Stomach (tissue), 9 donors: ENCODE measurements around the gene BOK. TPM values are rescaled to one million over a fixed set of nuclear protein-coding genes. Genes with fewer than 3 reads are reported as not detected.

Experiments used
- DNase-seq, 2 donors: peaks; one replicate each; pipeline versions ENCODE4 v3.0.0 to v3.0.0-alpha.2; 2013 to 2019
- H3K27ac ChIP-seq, 5 donors: fragments of 200-600 bp in 4 of 5; sonication (generic) in 4 of 5; one replicate each; pipeline ENCODE4 v1.5.1; 2013 to 2019; ENCODE audit warnings: mild to moderate bottlenecking in 1 of 5, moderate library complexity in 1 of 5
- H3K27me3 ChIP-seq, 3 donors: fragments of 200-600 bp; sonication (generic); one replicate each; pipeline ENCODE4 v1.5.1; 2017 to 2019; ENCODE audit warnings: mixed run types in 1 of 3
- H3K36me3 ChIP-seq, 4 donors: fragments of 200-600 bp; sonication (generic); 1 replicate in 3 of 4; 2 replicates in 1 of 4; pipeline ENCODE4 v1.5.1; 2016 to 2019
- H3K4me1 ChIP-seq, 4 donors: fragments of 200-600 bp; sonication (generic); one replicate each; pipeline ENCODE4 v1.5.1; 2016 to 2019
- H3K4me3 ChIP-seq, 4 donors: fragments of 200-600 bp; sonication (generic) in 3 of 4; one replicate each; pipeline ENCODE4 v1.5.1; 2016 to 2019; ENCODE audit warnings: mild to moderate bottlenecking in 1 of 4
- H3K9me3 ChIP-seq, 4 donors: fragments of 200-600 bp; sonication (generic); one replicate each; pipeline ENCODE4 v1.5.1; 2016 to 2019
- EP300 ChIP-seq: sonication (generic); formaldehyde crosslinking; IDR thresholded peaks from one replicate; pipeline ENCODE4 v1.6.1; 2017; ENCODE audit warnings: antibody characterized with exemption
- POLR2A ChIP-seq, 4 donors: fragments of 450-650 bp; IDR thresholded peaks; one replicate each; pipeline ENCODE4 v1.6.1; 2016; ENCODE audit warnings: antibody characterized with exemption in 4 of 4, control low read depth in 2 of 4, mild to moderate bottlenecking in 1 of 4, moderate library complexity in 1 of 4
- POLR2AphosphoS5 ChIP-seq, 3 donors: sonication (generic); formaldehyde crosslinking; IDR thresholded peaks; one replicate each; pipeline ENCODE4 v1.6.1; 2016; ENCODE audit warnings: antibody characterized with exemption in 3 of 3
- WGBS, 5 donors: extraction: QIAGEN DNeasy Blood & Tissue Kit in 3 of 5; methylation state at CpG; one replicate each; pipeline versions ENCODE4 v1.1.5 to v1.1.7; 2013 to 2018; 5-methylcytosine and 5-hydroxymethylcytosine counted together
- intact Hi-C: fragments of 100-400 bp; cut with DNase I; formaldehyde crosslinking; loops from one replicate; pipeline ENCODE4 v1.15.1; 2023; ENCODE audit warnings: low total_unique reads
- polyA plus RNA-seq, 3 donors: library from polyadenylated mRNA; stranded (reverse); fragments of 200-250 nt; gene quantifications; one replicate each; pipeline ENCODE4 v1.2.3, GENCODE V29; 2013
- total RNA-seq, 5 donors: library from RNA; depleted of rRNA; stranded (reverse); fragments of >200 nt; gene quantifications; one replicate each; pipeline versions ENCODE4 v1.1.0 to v1.2.3, GENCODE V29; 2014 to 2016
- TF ChIP-seq, protein P1 (sequence below), 7 experiments: fragments of 450-650 bp in 4 of 7; fragments of 200-600 bp in 3 of 7; sonication (generic) in 3 of 7; IDR thresholded peaks; one replicate each; pipeline ENCODE4 v1.5.1; 2016 to 2019; ENCODE audit warnings: antibody characterized with exemption in 7 of 7, control low read depth in 2 of 7, mild to moderate bottlenecking in 1 of 7
- donor health status: healthy with polysubstance abuse.
- donor health status: Bipolar disorder and iron deficiency.
- donor health status: healthy.

BOK gene
- total and polyA plus RNA-seq, 8 donors = 13.0 to 112 (median 36.1) TPM

DNA sequence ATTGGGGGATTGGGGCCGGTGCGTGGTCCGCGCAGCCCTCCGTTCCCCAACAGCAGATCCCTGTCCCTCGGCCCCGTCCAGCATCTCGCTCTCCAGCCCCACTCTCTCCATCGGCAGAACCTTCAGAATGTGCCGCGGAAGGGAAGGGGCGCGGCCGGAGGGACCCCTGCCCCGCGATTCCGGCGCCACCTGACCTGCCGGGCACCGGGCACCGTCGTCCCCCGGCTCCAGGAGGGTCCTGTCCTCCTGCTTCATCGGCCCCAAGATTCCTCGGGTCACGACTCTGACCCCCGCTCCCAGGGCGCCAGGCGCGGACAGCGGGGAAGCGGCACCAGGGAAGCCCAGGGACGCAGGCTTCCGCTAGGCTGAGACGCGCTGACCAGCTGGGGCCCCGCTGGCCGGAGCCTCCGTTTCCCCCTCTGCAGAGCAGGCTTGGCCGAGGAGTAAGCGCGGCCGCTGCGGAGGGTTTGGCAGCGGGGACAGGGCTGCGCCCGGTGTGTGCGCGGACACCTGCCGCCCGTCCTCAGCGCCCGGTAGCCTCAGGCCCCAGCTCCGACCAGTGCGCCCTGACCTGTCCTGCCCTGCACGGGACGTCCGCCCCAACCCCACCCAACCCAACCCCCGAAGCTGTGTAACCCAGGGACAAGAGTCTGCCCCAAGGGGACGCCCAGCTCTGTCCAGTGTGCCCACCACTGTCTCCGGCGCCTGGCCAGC is 16.8 kb upstream of the BOK start:
- Histone ChIP-seq H3K9me3 (no peaks in the 10 kb centered on the region), H3K27ac (no peak overlapping the region), H3K27me3 (peaks cover 7 to 46% (median 17%) of the 10 kb centered on the region in 3 donors), H3K4me3 (peak overlapping the region; percentile 39 to 58 (median 48)), H3K36me3 (no peaks in the 10 kb centered on the region), H3K4me1 (peaks cover 17 to 31% (median 21%) of the 10 kb centered on the region in 4 donors)
- WGBS, 5 donors = 10 to 24% (median 17%) methylated on average over 24 to 62 of the region's 62 CpGs
- DNase-seq = no peak
- intact Hi-C loops = no loop called here
- TF ChIP-seq EP300 (no peak), POLR2AphosphoS5 (IDR thresholded peaks at IDR 0.05) (no peak), POLR2A (IDR thresholded peaks at IDR 0.05) (no peak)
- TF ChIP-seq, protein P1, sequence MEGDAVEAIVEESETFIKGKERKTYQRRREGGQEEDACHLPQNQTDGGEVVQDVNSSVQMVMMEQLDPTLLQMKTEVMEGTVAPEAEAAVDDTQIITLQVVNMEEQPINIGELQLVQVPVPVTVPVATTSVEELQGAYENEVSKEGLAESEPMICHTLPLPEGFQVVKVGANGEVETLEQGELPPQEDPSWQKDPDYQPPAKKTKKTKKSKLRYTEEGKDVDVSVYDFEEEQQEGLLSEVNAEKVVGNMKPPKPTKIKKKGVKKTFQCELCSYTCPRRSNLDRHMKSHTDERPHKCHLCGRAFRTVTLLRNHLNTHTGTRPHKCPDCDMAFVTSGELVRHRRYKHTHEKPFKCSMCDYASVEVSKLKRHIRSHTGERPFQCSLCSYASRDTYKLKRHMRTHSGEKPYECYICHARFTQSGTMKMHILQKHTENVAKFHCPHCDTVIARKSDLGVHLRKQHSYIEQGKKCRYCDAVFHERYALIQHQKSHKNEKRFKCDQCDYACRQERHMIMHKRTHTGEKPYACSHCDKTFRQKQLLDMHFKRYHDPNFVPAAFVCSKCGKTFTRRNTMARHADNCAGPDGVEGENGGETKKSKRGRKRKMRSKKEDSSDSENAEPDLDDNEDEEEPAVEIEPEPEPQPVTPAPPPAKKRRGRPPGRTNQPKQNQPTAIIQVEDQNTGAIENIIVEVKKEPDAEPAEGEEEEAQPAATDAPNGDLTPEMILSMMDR (IDR thresholded peaks at IDR 0.05) = no peak

DNA sequence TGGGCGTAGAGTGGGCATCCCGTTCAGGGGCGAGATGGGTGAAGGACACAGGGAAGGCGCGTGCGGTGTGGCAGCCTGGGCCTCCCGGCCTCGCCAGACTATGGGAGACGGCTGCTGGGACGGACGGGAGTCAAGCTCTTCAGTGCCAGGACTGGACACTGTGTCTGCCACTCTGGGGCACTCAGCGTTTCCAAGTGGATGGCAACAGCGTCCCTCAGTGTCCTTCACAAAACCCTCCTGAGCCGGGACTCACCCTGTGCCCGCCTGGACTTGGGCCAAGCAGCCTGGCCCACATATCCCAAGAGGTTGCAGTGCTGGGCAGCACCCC is 16.3 kb upstream of the BOK start:
- H3K27ac ChIP-seq = no peak overlapping the region
- H3K4me1 ChIP-seq = peaks cover 17 to 36% (median 26%) of the 10 kb centered on the region in 4 donors
- H3K27me3 ChIP-seq = peaks cover 7 to 49% (median 17%) of the 10 kb centered on the region in 3 donors
- TF ChIP-seq POLR2A (IDR thresholded peaks at IDR 0.05) (no peak), POLR2AphosphoS5 (IDR thresholded peaks at IDR 0.05) (no peak), EP300 (no peak)
- TF ChIP-seq, protein P1 (IDR thresholded peaks at IDR 0.05) = no peak
- no peaks in the 10 kb centered on the region for H3K9me3 ChIP-seq
- intact Hi-C loops = no loop called here
- 63 to 76% (median 70%) methylated on average over 6 to 15 of the region's 15 CpGs for WGBS, 5 donors
- no peaks in the 10 kb centered on the region for H3K36me3 ChIP-seq
- peak overlapping the region in 1 of 4 donors; percentile 58 for H3K4me3 ChIP-seq
- no peak for DNase-seq

GRCh38 chr2:241545106-241545505 is 13.4 kb upstream of the BOK start:
- Histone ChIP-seq H3K4me3 (no peak overlapping the region), H3K27me3 (peaks cover 7 to 39% (median 17%) of the 10 kb centered on the region in 3 donors), H3K36me3 (no peaks in the 10 kb centered on the region), H3K4me1 (peaks cover 18 to 43% (median 31%) of the 10 kb centered on the region in 4 donors), H3K27ac (no peak overlapping the region), H3K9me3 (no peaks in the 10 kb centered on the region)
- intact Hi-C loops = no loop called here
- DNase-seq = peak in 1 of 2 donors; percentile 55
- 37 to 52% (median 43%) methylated on average over 10 of the region's 10 CpGs for WGBS, 5 donors
- no peak for TF ChIP-seq EP300
- TF ChIP-seq, protein P1 (IDR thresholded peaks at IDR 0.05) = no peak
- no peak for TF ChIP-seq POLR2A (IDR thresholded peaks at IDR 0.05)
- no peak for TF ChIP-seq POLR2AphosphoS5 (IDR thresholded peaks at IDR 0.05)

GRCh38 chr2:241545523-241546473 is 12.7 kb upstream of the BOK start:
- TF ChIP-seq EP300 (no peak), POLR2AphosphoS5 (IDR thresholded peaks at IDR 0.05) (no peak), POLR2A (IDR thresholded peaks at IDR 0.05) (no peak)
- TF ChIP-seq, protein P1 (IDR thresholded peaks at IDR 0.05) = no peak

More at GRCh38 chr2:241545523-241546473, 12.7 kb upstream of the BOK start:
- H3K27me3 ChIP-seq = peaks cover 7 to 38% (median 14%) of the 10 kb centered on the region in 3 donors
- H3K4me1 ChIP-seq = peaks cover 18 to 43% (median 29%) of the 10 kb centered on the region in 4 donors
- no peak for DNase-seq
- 63 to 79% (median 76%) methylated on average over 12 of the region's 12 CpGs for WGBS, 5 donors
- no peaks in the 10 kb centered on the region for H3K9me3 ChIP-seq
- H3K4me3 ChIP-seq = no peak overlapping the region
- intact Hi-C loops = no loop called here
- H3K27ac ChIP-seq = no peak overlapping the region
- H3K36me3 ChIP-seq = no peaks in the 10 kb centered on the region
